BLaER1 treated with 17β-estradiol and CSF1 and Interleukin-3, amounts not matched to agents 10 nM and 100 nM (cell line): ENCODE measurements around the gene PLIN1.

Experiments
- H3K27ac ChIP-seq, 11 experiments: shearing (Covaris generic); formaldehyde crosslinking; 2 replicates each; pipeline ENCODE4 v1.8.1; 2022
- H3K27me3 ChIP-seq, 11 experiments: shearing (Covaris generic); formaldehyde crosslinking; 2 replicates each; pipeline ENCODE4 v1.8.1; 2022
- H3K36me3 ChIP-seq, 11 experiments: shearing (Covaris generic); formaldehyde crosslinking; 2 replicates each; pipeline ENCODE4 v1.8.1; 2022
- H3K4me1 ChIP-seq, 10 experiments: shearing (Covaris generic); formaldehyde crosslinking; 2 replicates each; pipeline ENCODE4 v1.8.1; 2022
- H3K4me2 ChIP-seq, 11 experiments: shearing (Covaris generic); formaldehyde crosslinking; 2 replicates each; pipeline ENCODE4 v1.8.1; 2022
- H3K4me3 ChIP-seq, 10 experiments: shearing (Covaris generic); formaldehyde crosslinking; 2 replicates each; pipeline ENCODE4 v1.8.1; 2022
- H3K9ac ChIP-seq, 11 experiments: shearing (Covaris generic); formaldehyde crosslinking; 2 replicates each; pipeline ENCODE4 v1.8.1; 2022
- H3K9me3 ChIP-seq, 11 experiments: shearing (Covaris generic); formaldehyde crosslinking; replicated peaks in 1 of 11; 2 replicates each; pipeline ENCODE4 v1.8.1; 2022
- H4K20me1 ChIP-seq, 11 experiments: shearing (Covaris generic); formaldehyde crosslinking; 2 replicates each; pipeline ENCODE4 v1.8.1; 2022
- Cebpa-rat ChIP-seq, 11 experiments: shearing (Covaris generic); IDR thresholded peaks; 2 replicates each; pipeline ENCODE4 v1.8.1; 2022

PLIN1 gene

GRCh38 chr15:89657686-89658200, 21.4 kb downstream of the PLIN1 start:
- H3K4me2 ChIP-seq = no peak overlapping the region
- no peaks in the 10 kb centered on the region for H3K36me3 ChIP-seq
- H3K9ac ChIP-seq = no peak overlapping the region
- peaks cover 34 to 49% (median 43%) of the 10 kb centered on the region in 11 experiments for H3K27me3 ChIP-seq
- H3K4me1 ChIP-seq = peaks cover 13 to 27% (median 20%) of the 10 kb centered on the region in 10 experiments
- H4K20me1 ChIP-seq = peaks cover 0 to 19% (median 3%) of the 10 kb centered on the region in 11 experiments; a peak in 7 of 22 replicates
- H3K4me3 ChIP-seq = no peak overlapping the region
- no peak overlapping the region for H3K27ac ChIP-seq
- H3K9me3 ChIP-seq = no peaks in the 10 kb centered on the region
- no peak for TF ChIP-seq Cebpa-rat (IDR thresholded peaks at IDR 0.05)

- Histone ChIP-seq H3K4me1 (peaks cover 5 to 22% (median 16%) of the 10 kb centered on the region in 10 experiments; a peak in 18 of 20 replicates), H3K27me3 (peaks cover 34 to 49% (median 45%) of the 10 kb centered on the region in 11 experiments), H4K20me1 (peaks cover 0 to 27% (median 3%) of the 10 kb centered on the region in 11 experiments; a peak in 7 of 22 replicates), H3K4me3 (no peak overlapping the region), H3K9me3 (no peaks in the 10 kb centered on the region), H3K36me3 (0 out of 22 replicates have a peak, but pooled peaks cover 0 to 5% (median 0%) of the 10 kb centered on the region in 11 experiments), H3K4me2 (peak overlapping the region in 10 of 11 experiments; percentile 90 to 99 (median 98); a peak in 17 of 22 replicates), H3K27ac (no peak overlapping the region), H3K9ac (no peak overlapping the region)
- TF ChIP-seq Cebpa-rat (IDR thresholded peaks at IDR 0.05) = no peak
Observed at GRCh38 chr15:89656116-89656815, 22.9 kb downstream of the PLIN1 start.

- Histone ChIP-seq H3K27me3 (peaks cover 34 to 49% (median 45%) of the 10 kb centered on the region in 11 experiments), H3K4me2 (peak within 1 kb of the TSS; percentile 90 to 100 (median 99)), H3K9ac (peak within 1 kb of the TSS; percentile 68 to 85 (median 77)), H3K36me3 (0 out of 22 replicates have a peak, but pooled peaks cover 0 to 5% (median 0%) of the 10 kb centered on the region in 11 experiments), H4K20me1 (peaks cover 0 to 27% (median 3%) of the 10 kb centered on the region in 11 experiments; a peak in 7 of 22 replicates), H3K9me3 (no peaks in the 10 kb centered on the region), H3K4me3 (peak within 1 kb of the TSS; percentile 61 to 89 (median 76)), H3K4me1 (peaks cover 5 to 22% (median 16%) of the 10 kb centered on the region in 10 experiments; a peak in 18 of 20 replicates), H3K27ac (peak within 1 kb of the TSS in 9 of 11 experiments; percentile 48 to 70 (median 56); a peak in 17 of 22 replicates)
- no peak for TF ChIP-seq Cebpa-rat (IDR thresholded peaks at IDR 0.05)
Observed at GRCh38 chr15:89654847-89655805, 24.0 kb downstream of the PLIN1 start, which contains the start of gene KIF7. Gene KIF7, minus strand, starts transcription at chr15:89655467. Its CDS starts 2,537 bp downstream, at chr15:89652930.

- Histone ChIP-seq H3K27ac (peak overlapping the region in 4 of 11 experiments; percentile 50 to 70 (median 64); a peak in 5 of 22 replicates), H3K27me3 (peaks cover 34 to 49% (median 45%) of the 10 kb centered on the region in 11 experiments), H3K9ac (peak overlapping the region; percentile 68 to 85 (median 77); a peak in 20 of 22 replicates), H3K4me2 (peak overlapping the region; percentile 90 to 100 (median 99)), H3K4me3 (peak overlapping the region; percentile 61 to 89 (median 76)), H3K9me3 (no peaks in the 10 kb centered on the region), H3K36me3 (peaks cover 0 to 5% (median 0%) of the 10 kb centered on the region in 11 experiments; a peak in 1 of 22 replicates), H4K20me1 (peaks cover 0 to 27% (median 3%) of the 10 kb centered on the region in 11 experiments; a peak in 7 of 22 replicates), H3K4me1 (peaks cover 5 to 22% (median 16%) of the 10 kb centered on the region in 10 experiments; a peak in 18 of 20 replicates)
- no peak for TF ChIP-seq Cebpa-rat (IDR thresholded peaks at IDR 0.05)
Observed at GRCh38 chr15:89654301-89654761, 24.8 kb downstream of the PLIN1 start.

- Histone ChIP-seq H3K9me3 (0 out of 22 replicates have a peak, but pooled peaks cover 0 to 2% (median 0%) of the 10 kb centered on the region in 11 experiments), H3K27me3 (peaks cover 34 to 49% (median 45%) of the 10 kb centered on the region in 11 experiments), H3K36me3 (peaks cover 0 to 8% (median 3%) of the 10 kb centered on the region in 11 experiments; a peak in 8 of 22 replicates), H4K20me1 (peaks cover 0 to 27% (median 3%) of the 10 kb centered on the region in 11 experiments; a peak in 7 of 22 replicates), H3K4me1 (peaks cover 5 to 22% (median 16%) of the 10 kb centered on the region in 10 experiments; a peak in 18 of 20 replicates), H3K4me2 (peak overlapping the region in 4 of 11 experiments; percentile 97 to 99 (median 98); a peak in 3 of 22 replicates), H3K4me3 (no peak overlapping the region), H3K9ac (no peak overlapping the region), H3K27ac (no peak overlapping the region)
- TF ChIP-seq Cebpa-rat (IDR thresholded peaks at IDR 0.05) = no peak
Observed at GRCh38 chr15:89653578-89653977, 25.6 kb downstream of the PLIN1 start.

- H3K4me2 ChIP-seq = no peak overlapping the region
- H3K4me3 ChIP-seq = no peak overlapping the region
- H3K9me3 ChIP-seq = 0 out of 22 replicates have a peak, but pooled peaks cover 0 to 9% (median 0%) of the 10 kb centered on the region in 11 experiments
- no peak overlapping the region for H3K27ac ChIP-seq
- H3K27me3 ChIP-seq = peaks cover 34 to 48% (median 45%) of the 10 kb centered on the region in 11 experiments
- TF ChIP-seq Cebpa-rat (IDR thresholded peaks at IDR 0.05) = no peak
- peaks cover 5 to 22% (median 16%) of the 10 kb centered on the region in 10 experiments; a peak in 18 of 20 replicates for H3K4me1 ChIP-seq
- H4K20me1 ChIP-seq = peaks cover 0 to 27% (median 3%) of the 10 kb centered on the region in 11 experiments; a peak in 7 of 22 replicates
- H3K36me3 ChIP-seq = peaks cover 0 to 10% (median 5%) of the 10 kb centered on the region in 11 experiments; a peak in 10 of 22 replicates
- H3K9ac ChIP-seq = no peak overlapping the region
Observed at GRCh38 chr15:89652666-89653065, 26.5 kb downstream of the PLIN1 start.

- Histone ChIP-seq H3K4me2 (no peak overlapping the region), H4K20me1 (peaks cover 0 to 27% (median 3%) of the 10 kb centered on the region in 11 experiments; a peak in 7 of 22 replicates), H3K27me3 (peaks cover 34 to 47% (median 45%) of the 10 kb centered on the region in 11 experiments), H3K9me3 (0 out of 22 replicates have a peak, but pooled peaks cover 0 to 9% (median 0%) of the 10 kb centered on the region in 11 experiments), H3K9ac (no peak overlapping the region), H3K4me1 (peaks cover 5 to 22% (median 16%) of the 10 kb centered on the region in 10 experiments; a peak in 18 of 20 replicates), H3K36me3 (peaks cover 0 to 10% (median 5%) of the 10 kb centered on the region in 11 experiments; a peak in 10 of 22 replicates), H3K27ac (no peak overlapping the region), H3K4me3 (no peak overlapping the region)
- no peak for TF ChIP-seq Cebpa-rat (IDR thresholded peaks at IDR 0.05)
Observed at GRCh38 chr15:89652131-89652530, 27.0 kb downstream of the PLIN1 start.
